GM18858 (cell line): Measurements from ENCODE around the gene CDH4.

Experiments used
- ATAC-seq: cut with Tn5 transposase; IDR thresholded peaks from one replicate; pipeline ENCODE4 v1.9.1; 2021; ENCODE audit not compliant: unreplicated experiment

The CDH4 gene

GRCh38 chr20:61640131-61640870 is 388.2 kb downstream of the CDH4 start:
- no peak for ATAC-seq

- no peak for ATAC-seq
These were observed 388.8 kb downstream of the CDH4 start for GRCh38 chr20:61640871-61641245.

- ATAC-seq: no peak
These were observed 391.8 kb downstream of the CDH4 start for GRCh38 chr20:61643656-61644377.

- no peak for ATAC-seq
These were observed 392.5 kb downstream of the CDH4 start for GRCh38 chr20:61644378-61645076.

- ATAC-seq: no peak
These were observed 393.7 kb downstream of the CDH4 start for GRCh38 chr20:61645732-61646131.

- ATAC-seq: no peak
These were observed 394.4 kb downstream of the CDH4 start for GRCh38 chr20:61646453-61646852.

- no peak for ATAC-seq
These were observed 394.9 kb downstream of the CDH4 start for GRCh38 chr20:61646986-61647385.

GRCh38 chr20:61647702-61648101 is 395.6 kb downstream of the CDH4 start:
- ATAC-seq: no peak

- ATAC-seq: no peak
These were observed 397.2 kb downstream of the CDH4 start for GRCh38 chr20:61649105-61649859.

GRCh38 chr20:61649860-61650162 is 397.8 kb downstream of the CDH4 start:
- ATAC-seq: no peak

GRCh38 chr20:61650912-61651733 is 399.1 kb downstream of the CDH4 start:
- ATAC-seq: no peak

GRCh38 chr20:61652146-61652545 is 400.1 kb downstream of the CDH4 start:
- ATAC-seq: no peak

- no peak for ATAC-seq
These were observed 402.7 kb downstream of the CDH4 start for GRCh38 chr20:61654726-61655125.

- no peak for ATAC-seq
These were observed 403.5 kb downstream of the CDH4 start for GRCh38 chr20:61655591-61655990.

GRCh38 chr20:61656198-61656597 is 404.1 kb downstream of the CDH4 start:
- ATAC-seq: no peak

- ATAC-seq: no peak
These were observed 405.8 kb downstream of the CDH4 start for GRCh38 chr20:61657721-61658377.

GRCh38 chr20:61658563-61658962 is 406.5 kb downstream of the CDH4 start:
- no peak for ATAC-seq

GRCh38 chr20:61659246-61659993 is 407.4 kb downstream of the CDH4 start:
- no peak for ATAC-seq

GRCh38 chr20:61659994-61660346 is 407.9 kb downstream of the CDH4 start:
- no peak for ATAC-seq
